ENCODE results near the gene OSBPL3.

The OSBPL3 gene

DNA sequence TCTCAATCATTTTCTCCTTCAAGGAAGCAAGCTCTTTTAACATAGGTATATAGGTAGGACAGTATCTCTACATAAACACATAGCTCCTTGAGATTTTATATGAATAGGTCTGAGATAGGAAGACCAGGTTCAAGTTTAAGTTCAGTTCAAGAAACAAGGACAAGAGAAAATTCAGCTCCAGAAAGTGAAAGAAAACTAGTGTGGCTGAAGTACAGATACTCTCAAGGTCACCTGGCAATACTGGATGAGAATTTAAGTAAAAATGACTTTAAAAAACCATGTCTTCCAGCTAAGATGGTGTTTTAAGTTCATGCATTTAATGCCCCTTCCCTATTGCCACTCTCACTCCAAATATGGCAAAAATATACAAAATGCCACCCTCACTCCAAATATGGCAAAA lies 91.3 kb downstream of the OSBPL3 start:
- DNase-seq = no peak

DNA sequence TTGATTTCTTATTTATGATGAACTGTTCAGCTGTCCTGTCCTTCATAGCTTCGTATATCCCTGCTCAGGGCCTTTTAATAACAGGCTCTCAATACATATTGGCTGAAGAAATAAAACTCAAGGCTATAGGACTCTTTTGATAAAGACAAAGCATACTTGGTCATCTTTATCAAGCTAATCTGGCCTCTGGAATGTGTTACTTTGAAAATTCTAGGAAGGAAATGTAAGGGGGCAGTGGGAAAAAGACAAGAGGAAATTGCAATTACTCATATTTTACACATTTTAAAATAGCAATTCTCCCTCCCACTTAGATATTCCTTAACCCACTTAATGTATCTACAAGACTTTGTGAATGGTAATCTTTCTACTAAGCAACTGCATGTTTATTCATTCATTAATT lies 94.3 kb downstream of the OSBPL3 start:
- DNase-seq = no peak

DNA sequence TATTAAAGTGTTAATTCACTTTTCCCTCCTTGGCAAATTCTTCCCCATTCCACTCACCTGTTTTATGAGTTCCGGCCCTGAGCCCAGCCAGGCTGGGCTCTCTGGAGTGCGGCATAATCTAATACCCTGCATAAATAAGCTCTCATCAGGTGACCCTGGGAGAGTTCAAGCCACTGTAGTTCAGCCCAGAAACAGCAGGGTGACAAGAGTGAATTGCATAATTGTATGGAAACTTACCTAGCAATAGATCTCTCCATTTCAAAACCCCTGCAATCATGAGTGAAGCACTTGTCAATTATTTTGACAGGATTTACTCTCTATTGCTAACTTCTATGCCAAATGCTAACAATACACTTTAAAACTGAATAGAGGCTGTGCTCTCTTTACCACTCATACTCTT lies 94.7 kb downstream of the OSBPL3 start:
- DNase-seq = peak; percentile 87

DNA sequence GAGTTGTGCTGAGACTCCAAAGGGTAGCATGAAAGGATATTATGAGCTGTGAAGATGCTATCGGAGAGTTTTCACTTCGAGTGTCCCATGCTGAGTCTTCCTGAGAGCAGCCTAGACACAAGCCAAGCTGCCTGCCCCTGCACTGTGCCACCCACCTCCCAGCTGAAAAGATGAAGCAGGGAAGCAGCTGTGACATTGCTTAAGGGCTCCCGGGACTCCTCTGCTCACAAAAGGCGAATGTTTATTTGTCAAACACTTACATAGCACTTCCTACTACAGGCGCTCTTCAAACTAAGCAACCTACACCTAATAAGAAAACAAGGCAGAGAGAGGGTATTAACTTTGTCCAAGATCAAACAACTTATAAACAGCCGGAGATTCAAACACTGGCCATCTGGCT lies 95.6 kb downstream of the OSBPL3 start:
- DNase-seq = no peak

DNA sequence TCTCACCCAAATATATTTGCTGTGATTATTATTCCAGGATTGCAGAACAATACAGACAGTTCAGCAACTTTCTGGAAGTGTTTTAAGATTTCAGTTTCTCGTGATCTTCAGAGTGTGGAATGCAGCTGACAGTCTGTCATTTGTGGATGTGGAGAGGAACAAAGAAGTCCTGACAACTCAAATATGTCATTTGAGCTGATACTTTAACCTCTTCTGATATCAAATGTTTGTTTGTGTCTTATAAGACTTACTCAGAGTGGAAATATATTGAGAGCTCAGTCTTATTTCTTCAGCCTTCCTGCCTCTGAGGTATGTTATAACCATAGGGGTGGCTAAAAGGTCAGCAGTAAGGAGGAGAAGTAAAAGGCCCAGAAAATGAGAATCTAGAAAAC lies 96.4 kb downstream of the OSBPL3 start:
- DNase-seq = no peak

DNA sequence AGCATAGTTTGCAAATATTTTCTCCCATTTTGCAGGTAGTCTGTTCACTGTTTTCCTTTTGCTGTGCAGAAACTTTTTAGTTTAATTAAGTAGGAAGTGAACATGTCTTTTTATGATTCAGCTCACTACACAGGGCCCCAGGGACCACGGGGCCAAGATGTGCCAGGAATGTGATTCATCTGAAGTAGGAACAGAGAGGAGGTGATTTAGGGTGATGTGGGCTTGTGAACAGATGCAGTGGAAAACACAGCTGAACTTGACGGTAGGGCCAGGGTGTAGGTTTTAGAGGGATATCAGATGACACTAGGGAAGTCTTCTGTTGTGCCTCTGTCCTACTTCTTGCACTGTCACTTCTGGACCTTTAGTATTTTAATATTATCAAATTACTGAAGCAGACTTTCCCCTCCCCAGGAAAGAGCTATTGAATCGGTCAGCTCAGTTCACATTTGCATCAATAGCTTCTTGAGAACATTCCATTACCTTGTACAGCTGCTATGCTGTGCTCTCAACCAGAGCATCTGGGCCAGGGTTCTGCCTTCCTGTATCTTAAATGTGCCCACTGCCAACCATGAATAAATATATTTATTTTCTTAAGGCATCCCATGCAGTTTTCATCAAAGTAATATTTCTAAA lies 96.9 kb downstream of the OSBPL3 start:
- no peak for DNase-seq

DNA sequence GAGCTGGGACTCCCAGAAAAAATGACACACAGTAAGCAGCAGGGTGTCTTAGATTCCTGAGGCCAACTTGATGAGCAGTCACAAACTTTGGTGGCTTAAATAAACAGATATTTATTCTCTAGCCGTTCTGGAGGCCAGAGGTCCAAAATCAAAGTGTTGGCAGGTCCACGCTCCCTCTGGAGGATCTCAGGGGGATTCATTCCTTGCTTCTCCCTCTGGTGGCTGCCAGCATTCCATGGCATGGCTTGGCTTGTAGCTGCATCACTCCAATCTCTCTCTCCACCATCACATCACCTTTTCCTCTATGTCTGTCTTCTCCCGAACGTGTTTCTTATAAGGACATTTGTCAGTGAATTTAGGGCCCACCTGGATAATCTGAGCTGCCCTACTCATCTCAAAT lies 98.4 kb downstream of the OSBPL3 start:
- DNase-seq = no peak

DNA sequence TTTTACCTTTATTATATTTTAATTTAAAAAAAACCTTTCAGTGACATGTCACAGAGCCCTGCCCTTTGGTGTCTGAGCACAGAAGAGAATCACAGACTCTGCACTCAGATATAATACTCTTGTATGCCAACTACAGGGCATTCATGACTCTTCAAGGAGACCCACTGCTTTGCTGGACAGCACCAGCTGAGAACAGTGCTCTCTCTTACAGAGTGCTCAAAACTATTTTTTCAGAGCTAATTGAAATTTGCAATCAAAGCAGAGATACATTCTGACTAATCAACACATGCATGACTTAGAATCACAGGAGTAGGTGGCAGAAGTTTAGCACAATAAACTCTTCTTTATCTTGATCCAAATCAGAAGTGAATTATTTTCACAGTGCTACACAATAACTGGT lies 99.1 kb downstream of the OSBPL3 start:
- DNase-seq = no peak

DNA sequence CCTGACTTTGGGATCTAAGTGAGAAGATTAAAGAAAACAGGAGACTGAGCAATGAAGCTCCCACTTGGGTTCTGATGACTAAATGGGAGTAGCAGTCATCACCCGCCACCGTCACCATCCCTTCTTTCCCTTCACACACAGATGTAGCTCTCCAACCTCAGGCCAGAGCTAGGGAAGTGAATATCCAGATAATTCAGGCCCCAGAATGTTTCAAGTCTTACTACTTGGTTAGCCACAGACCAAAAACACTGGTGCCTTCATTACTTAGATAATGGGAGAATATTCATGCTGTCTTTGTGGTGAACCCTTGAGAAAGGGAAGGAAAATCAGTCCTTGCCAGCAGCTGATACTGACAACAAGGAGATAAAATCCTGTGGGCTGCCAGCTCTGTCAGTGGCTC lies 100.7 kb downstream of the OSBPL3 start:
- no peak for DNase-seq

DNA sequence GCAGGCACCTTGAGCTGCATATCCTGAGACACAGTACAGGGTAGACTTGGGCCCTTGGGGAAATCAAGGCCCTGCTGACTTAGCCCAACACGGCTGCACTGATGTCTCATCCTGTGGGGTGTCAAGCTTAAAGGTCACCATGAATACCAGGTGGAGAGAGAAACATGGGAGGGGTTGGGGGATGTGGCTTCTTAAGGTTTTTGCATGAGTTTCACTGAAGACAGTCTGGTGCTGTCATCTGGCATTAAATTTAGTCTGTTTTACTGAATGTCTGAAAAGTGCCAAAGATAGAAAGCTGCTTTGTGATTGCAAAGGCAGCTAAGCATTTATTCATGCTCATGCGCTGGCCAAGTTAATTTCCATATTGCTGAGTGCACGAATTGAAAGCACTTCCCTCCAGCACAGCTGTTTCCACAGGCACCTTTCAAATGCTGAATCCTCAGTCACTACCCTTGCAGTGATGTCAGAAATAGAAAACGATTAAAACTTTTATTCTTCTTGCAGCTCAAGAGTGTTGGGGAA lies 102.1 kb downstream of the OSBPL3 start:
- no peak for DNase-seq

DNA sequence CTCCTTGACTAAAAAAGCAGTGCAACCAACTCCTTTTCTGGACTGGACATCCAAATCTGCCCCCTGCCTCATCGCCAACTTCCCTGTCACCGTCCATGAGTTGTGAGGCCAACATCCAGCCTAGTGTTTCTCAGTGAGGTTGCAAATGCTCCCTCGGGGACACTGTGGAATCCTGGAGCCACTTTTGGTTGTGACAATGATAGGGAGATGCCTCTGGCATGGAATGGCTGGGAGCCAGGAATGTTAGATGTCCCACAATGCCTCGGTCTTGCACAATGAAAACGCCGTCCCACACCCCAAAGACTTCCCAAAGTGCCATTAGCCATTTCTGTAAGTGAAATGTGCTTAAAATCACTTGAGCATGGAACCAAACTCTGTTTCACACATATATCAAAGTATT lies 105.2 kb downstream of the OSBPL3 start:
- no peak for DNase-seq

DNA sequence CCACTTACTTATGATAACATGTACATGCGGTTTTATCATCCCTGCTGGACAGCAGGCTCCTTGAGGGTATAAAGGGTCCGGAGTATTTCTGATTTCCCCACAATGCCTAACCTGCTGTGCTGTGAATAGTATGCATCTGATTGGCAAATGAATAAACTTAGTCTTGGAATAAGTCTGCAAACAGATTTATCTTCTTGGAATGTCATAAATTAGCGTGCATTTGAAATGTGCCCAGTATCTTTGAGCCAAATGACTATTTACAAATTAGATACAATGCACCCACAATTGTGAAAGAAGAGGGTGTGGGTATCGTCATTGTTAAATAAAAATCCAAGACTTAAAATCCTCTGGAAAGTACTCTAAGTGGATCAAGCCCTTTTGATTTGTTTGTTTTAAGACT lies 106.0 kb downstream of the OSBPL3 start:
- DNase-seq = no peak

DNA sequence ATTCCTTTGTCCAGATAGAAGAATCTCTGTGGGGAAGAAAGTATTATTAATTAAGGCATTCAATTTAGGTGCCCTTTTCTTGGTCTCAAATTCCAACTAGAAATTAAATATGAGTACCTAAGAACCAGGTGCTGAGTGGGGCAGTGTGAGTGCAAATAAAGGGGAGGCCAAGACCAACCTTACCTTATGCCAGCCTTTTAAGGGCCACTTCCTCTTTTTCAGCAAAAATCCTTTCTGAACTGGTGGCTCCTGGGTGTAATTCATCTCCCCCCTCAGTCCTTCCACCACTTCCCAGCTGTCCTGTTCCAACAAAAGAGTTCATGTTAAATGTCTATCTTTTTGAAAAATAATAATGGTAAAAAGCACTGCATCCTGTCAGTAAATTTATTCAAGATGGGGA lies 108.2 kb downstream of the OSBPL3 start:
- DNase-seq = no peak

DNA sequence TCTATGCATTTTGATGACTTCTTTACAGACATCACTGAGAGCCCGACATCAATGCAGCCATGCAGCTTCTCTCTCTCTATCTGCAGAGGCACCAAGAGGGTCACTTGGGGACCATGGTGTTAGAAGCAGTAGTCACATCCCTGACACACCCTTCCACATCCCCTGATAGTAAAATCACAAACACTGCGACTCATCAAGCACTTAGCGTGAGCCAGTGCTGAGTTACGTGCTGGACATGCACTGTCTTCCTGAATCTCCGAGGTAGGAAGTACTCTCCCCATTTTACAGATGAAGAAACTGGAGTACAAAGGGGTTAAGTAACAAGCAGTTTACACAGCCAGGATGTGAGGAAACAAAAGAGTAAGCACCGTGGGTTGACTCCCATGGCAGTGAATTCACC lies 109.2 kb downstream of the OSBPL3 start:
- DNase-seq = no peak

DNA sequence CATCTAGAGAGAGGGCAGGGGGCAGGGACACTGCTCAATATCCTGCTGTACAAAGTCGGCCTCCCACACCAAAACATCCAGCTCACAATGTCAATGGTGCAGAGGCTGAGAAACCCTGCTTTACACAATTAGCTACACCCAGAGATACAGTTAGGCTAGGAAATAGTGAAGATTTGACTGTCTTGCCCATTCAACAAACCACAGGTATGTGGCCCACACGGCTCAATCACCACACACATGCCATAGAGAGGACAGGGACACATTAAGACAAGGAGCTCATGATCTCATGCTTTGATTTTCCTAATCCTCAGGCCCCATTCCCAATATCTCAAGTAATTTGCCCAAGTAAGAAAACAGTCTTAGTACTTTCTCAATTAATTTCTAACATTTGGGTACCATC lies 110.4 kb downstream of the OSBPL3 start:
- no peak for DNase-seq

DNA sequence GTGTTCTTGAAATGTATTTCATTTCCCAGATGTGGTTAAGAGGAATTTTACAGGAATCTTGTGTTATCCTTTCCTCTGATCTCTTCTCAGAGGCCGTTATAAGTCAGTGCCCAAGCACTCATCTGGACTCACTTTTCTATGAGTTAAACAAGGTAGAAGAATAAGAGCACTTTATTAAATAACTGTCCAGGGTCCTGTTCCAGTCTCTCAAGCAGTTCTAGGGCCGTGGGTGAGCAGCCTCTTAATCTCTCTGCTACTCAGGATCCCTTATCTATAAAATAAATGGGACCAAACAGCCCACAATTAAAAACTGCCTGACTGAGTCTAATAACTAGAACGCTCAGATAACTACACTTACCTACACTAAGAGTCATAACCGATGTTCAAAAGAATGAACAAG lies 111.2 kb downstream of the OSBPL3 start:
- DNase-seq = no peak

DNA sequence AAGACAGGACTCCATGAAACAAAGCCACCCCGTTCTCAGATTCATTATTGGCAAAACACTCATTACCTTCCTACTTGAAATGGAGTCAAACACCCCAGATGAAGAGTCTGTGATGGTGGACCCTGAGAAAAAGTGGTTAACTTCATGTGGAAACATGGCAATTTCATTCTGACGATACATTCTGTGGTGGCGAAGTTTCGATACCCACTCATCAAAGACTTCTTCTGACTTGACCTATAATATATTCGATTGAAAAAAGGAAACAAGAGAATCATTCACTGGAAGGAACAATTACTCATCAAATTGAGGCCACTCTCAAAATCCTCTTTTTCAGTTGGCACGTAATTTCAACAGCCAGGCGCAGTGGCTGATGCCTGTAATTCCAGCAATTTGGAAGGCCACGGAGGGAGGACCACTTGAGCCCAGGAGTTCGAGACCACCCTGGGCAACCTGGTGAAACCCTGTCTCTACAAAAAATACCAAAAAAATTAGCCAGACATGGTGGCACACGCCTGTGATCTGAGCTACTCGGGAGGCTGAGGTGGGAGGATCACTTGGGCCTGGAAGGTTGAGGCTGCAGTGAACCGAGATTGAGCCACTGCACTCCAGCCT lies 113.9 kb downstream of the OSBPL3 start:
- DNase-seq = no peak

DNA sequence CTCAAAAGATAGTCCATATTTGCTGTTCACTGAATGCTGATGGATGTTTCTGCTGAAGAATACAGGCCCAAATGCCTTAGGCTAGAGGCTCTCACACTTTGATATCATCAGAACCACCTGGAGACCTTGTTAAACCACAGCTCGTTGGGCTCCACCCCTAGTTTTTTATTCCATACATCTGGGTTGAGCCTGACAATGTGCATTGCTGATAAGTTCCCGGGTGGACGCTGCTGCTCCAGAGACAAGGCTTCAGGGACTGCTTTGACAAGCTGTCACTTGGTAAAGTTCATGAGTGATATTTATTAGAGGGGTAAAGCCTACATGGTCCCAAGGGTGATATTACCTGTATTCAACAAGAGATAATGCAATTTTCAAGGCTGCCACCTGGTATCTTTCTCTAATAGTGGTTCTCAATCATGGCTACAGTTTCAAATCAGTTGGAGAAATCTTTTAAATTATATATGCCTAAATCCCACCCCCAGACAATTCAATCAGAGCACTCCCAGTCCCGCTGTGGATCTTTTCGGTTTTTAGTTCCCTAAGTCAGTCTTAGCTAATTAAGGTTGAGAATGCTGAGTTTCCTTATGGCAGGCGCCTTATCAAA lies 115.7 kb downstream of the OSBPL3 start:
- no peak for DNase-seq

DNA sequence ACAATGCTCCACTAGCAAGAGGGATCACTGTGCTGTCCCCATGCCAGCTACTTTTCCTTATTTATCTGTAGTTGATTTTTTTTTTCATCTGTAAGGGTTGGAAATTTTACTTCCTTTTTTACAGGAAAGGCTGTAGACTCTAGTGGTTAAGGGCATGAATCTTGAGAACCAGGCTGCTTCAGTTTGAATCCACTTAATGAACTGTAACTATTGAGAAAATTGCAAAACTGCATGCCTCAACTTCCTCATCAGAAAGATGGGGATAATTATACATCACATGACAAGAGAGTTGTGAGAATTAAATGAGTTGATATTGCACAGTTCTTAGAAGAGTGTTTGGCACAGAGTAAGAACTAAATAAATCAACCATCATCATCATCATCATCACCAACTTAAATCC lies 116.4 kb downstream of the OSBPL3 start:
- DNase-seq = no peak

DNA sequence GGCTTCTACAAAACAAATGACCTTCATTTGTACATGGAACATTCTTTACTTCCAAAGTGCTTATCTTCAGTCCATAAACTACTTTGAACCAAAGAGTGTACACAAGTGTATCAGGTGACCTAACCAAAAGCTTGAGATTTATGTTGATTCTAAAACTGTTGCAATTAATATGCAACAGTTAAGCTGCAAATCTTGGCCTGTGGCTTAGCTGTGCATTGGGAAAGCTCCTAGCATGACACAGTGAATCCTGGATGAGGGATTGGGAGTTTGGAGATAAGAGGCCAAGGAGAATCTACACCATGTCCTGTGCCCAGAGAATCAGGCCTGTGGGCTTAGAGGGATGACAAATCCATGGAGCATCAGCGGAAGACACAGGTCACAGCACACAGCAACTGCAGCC lies 117.5 kb downstream of the OSBPL3 start:
- DNase-seq = no peak

DNA sequence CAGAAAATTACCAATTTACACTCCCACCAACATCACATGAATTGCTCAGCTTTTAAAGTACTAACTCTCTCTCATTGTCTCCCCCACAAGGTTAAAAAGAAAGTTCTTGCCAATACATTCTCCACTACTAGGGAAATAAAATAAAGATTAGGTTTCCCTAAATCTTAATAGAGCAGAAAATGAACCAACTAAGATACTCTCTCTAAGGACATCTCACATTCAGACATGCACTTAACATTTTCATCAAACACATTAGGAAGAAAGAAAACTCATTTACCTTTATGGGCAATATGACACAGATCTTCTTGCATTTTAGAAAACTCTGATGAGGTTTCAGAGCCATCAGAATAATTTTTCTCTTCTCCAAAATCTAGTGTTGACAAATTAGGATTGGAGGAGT lies 118.6 kb downstream of the OSBPL3 start:
- no peak for DNase-seq

DNA sequence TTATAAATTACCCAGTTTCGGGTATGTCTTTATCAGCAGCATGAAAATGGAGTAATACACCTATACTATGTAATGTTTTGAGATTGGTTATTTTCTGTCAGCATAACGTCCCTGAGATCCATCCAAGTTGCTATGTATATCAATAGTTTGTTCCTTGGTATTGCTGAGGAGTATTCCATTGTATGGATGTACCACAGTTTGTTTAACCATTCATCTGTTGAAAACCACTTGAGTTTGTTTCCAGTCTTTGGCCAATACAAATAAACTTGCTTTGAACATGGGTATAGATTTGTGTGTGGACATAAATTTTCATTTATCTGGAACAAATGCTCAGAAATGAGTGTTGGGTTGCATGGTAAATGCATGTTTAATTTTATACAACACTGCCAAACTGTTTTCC lies 119.4 kb downstream of the OSBPL3 start:
- DNase-seq = no peak

DNA sequence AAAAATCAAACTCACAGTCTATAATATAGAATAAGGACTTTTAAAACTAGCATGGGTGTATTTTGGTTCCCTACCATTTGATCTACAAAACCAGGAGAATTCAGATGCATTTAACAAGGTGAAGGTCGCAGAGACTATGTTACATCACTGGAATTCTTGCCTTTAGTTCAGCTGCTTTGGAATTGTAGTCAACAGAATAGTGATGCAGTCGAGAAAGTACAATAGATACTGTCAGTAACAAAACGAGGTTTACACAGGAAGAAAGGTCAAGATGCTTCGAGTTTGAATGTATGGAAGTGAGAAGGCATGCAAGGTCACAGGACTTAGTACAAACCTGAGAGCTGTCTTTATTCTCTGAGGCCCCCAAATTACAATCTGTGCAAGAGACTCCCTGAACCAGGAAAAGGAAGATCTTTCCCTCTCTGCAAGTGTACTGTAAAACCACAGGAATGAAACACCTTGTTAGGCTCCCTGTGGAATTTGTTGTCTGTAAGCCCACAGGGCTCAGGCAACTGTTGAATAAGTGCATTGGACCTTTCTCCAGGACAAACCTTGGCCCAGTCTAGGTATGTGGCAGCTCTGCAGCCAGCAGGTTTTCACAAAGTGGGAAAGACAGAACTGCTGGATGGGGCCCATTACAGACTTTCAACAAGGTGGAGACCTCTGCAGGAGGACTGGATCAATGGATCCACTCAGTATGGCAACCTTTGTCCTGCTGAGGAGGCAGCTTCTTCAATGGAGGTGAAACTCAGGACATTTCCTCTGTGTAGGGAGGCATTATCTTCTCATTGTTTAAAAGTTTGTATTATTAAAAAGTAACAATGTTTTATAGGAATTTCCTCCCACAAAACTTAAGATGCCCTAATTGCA lies 121.6 kb downstream of the OSBPL3 start:
- DNase-seq = no peak

DNA sequence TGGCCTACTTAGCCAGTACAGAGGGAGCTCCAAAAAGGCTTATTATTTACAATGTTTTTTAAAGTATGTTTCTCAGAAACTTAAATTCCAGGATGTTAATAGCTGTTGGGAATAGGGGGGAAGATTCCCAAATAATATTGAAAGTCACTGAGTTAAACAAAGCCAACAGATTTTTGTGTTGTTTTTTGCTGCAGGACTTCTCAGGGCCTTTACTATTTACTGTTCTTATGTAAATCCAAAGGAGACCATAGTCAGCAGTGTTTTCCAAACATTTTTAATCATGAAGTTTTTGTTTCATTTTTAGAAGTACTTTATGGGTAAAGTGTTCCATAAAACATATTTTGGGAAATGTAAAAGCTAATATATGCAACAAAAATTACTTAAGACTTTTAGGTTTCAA lies 122.4 kb downstream of the OSBPL3 start:
- no peak for DNase-seq

All from NCI-H2107 (cell line).